ENCODE data around the gene ADAMTS17.

GRCh38 chr15:100163961-100164360 lies 177.8 kb downstream of the ADAMTS17 start:
- TF ChIP-seq, protein P1, sequence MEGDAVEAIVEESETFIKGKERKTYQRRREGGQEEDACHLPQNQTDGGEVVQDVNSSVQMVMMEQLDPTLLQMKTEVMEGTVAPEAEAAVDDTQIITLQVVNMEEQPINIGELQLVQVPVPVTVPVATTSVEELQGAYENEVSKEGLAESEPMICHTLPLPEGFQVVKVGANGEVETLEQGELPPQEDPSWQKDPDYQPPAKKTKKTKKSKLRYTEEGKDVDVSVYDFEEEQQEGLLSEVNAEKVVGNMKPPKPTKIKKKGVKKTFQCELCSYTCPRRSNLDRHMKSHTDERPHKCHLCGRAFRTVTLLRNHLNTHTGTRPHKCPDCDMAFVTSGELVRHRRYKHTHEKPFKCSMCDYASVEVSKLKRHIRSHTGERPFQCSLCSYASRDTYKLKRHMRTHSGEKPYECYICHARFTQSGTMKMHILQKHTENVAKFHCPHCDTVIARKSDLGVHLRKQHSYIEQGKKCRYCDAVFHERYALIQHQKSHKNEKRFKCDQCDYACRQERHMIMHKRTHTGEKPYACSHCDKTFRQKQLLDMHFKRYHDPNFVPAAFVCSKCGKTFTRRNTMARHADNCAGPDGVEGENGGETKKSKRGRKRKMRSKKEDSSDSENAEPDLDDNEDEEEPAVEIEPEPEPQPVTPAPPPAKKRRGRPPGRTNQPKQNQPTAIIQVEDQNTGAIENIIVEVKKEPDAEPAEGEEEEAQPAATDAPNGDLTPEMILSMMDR (IDR thresholded peaks at IDR 0.05): no peak
- no peak for TF ChIP-seq EZH2phosphoT487 (IDR thresholded peaks at IDR 0.05)
- TF ChIP-seq EZH2 (IDR thresholded peaks at IDR 0.05): no peak

Data from neural progenitor cell (in vitro differentiated cells).